ENCODE measurements around the gene CYP21A2. TPM values are rescaled to one million over a fixed set of nuclear protein-coding genes. Genes with fewer than 3 reads are reported as not detected.

CYP21A2 gene
- total RNA-seq, 2 donors from 2014 or later, result 2.4 TPM; not detected in 1

DNA sequence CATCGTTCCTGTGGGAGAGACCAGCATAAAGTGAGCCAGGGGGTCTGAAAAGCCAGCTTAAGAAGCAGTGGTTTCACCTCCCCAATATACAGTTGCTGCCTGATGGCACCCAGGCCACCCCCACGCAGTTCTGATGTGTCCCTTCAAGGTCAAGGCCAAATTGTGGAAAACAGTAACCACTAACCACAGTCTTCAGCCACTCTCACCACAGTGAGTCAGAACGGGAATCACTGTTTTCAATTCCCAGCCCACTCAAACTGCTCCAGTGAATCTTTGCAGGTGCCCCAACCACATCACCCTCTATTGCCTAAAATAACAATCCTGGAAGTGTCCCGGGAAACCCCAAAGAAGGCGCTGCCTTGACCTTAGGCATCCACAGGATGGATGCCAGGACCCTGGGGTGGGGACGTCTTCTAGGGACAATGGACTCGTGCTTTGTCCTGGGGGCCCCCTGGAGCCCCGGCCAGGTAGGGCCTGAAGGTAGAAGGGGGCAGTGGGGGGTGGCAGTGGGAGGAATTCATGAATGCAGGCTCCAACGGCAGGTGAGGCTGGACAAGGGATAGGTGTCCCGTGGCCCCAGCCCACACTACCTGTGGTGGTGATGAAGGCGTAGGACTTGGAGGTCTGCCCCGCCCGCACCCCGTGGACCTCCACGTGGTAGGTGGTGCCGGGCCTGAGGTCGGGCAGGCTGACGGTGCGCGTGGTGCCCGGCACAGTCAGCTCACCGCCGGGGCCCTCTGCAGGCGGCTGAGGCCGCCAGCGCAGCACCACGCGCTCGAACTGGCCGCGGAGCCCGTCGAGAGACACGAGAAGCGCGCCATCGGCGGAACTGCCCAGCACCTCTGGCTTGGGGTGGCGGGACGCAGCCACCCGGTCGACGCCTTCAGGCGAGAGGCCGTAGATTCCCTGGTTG lies 48.7 kb downstream of the CYP21A2 start:
- Histone ChIP-seq H3K27ac (peak overlapping the region; percentile 42 to 62), H3K4me3 (peak overlapping the region; percentile 61), H3K27me3 (replicated peaks; ENCODE audit: insufficient read depth) (no peaks in the 10 kb centered on the region), H3K9me3 (no peaks in the 10 kb centered on the region), H3K4me1 (ENCODE audit: control insufficient read depth in 1 of 2, low read depth in 2 of 2) (peaks cover 26 to 45% of the 10 kb centered on the region in 2 donors), H3K36me3 (no peaks in the 10 kb centered on the region)
- ATAC-seq (ENCODE audit: insufficient number of reproducible peaks, low FRiP score, low read depth) (no peak), DNase-seq (ENCODE audit: low spot score) (no peak)
- TF ChIP-seq, protein P1, sequence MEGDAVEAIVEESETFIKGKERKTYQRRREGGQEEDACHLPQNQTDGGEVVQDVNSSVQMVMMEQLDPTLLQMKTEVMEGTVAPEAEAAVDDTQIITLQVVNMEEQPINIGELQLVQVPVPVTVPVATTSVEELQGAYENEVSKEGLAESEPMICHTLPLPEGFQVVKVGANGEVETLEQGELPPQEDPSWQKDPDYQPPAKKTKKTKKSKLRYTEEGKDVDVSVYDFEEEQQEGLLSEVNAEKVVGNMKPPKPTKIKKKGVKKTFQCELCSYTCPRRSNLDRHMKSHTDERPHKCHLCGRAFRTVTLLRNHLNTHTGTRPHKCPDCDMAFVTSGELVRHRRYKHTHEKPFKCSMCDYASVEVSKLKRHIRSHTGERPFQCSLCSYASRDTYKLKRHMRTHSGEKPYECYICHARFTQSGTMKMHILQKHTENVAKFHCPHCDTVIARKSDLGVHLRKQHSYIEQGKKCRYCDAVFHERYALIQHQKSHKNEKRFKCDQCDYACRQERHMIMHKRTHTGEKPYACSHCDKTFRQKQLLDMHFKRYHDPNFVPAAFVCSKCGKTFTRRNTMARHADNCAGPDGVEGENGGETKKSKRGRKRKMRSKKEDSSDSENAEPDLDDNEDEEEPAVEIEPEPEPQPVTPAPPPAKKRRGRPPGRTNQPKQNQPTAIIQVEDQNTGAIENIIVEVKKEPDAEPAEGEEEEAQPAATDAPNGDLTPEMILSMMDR (IDR thresholded peaks at IDR 0.05), result no peak

DNA sequence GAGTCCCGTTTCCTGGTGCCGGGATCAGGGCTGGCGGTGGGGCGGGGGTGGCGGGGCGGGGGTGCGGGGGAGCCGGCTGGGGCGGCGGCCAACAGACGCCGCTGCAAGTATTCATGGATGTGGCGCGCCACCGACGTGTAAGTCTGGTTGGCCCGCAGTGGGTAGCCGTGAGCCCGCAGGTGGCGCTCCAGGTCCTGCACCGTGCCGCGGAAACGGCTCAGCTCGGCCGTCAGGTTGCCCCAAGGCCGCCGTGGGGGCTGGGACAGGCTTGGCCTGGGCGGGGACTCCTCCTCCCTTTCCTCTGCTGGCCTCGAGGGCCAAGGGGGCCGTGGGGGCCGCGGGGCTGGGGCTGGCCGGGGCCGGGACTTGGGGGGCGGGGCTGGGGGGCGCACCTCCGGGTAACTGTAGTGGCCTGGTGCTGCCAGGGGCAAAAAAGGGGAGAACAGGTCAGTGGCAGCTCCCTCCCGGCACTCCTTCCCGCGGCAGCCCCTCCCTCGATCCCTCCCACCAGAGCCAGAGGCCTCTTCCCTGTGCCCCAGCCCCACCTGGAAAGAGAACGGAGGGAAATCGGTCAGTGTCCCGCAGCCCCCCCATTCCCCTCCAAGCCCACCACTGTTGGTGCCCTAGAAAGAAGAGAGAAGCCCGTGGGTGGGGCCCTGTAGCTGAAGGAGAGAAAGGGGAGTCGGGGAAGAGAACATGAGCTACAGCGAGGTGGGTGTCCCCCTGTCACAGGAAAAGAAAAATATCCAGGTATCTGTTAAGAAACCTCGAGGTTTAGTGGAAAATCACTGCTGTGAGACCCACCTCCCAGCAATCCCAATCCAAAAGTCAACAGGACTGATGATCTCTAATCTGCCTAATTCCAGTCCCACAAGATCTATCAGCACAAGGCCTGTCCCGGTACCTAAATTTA lies 49.6 kb downstream of the CYP21A2 start:
- DNase-seq (ENCODE audit: low spot score) (peak; percentile 58), ATAC-seq (ENCODE audit: insufficient number of reproducible peaks, low FRiP score, low read depth) (no peak)
- H3K36me3 ChIP-seq, result no peaks in the 10 kb centered on the region
- H3K9me3 ChIP-seq, result no peaks in the 10 kb centered on the region
- H3K27ac ChIP-seq, result peak overlapping the region; percentile 73
- H3K4me3 ChIP-seq, result peak overlapping the region; percentile 61
- TF ChIP-seq, protein P1 (IDR thresholded peaks at IDR 0.05), result peak; percentile 73
- H3K4me1 ChIP-seq (ENCODE audit: control insufficient read depth in 1 of 2, low read depth in 2 of 2), result peaks cover 28 to 45% of the 10 kb centered on the region in 2 donors
- no peaks in the 10 kb centered on the region for H3K27me3 ChIP-seq (replicated peaks; ENCODE audit: insufficient read depth)

DNA sequence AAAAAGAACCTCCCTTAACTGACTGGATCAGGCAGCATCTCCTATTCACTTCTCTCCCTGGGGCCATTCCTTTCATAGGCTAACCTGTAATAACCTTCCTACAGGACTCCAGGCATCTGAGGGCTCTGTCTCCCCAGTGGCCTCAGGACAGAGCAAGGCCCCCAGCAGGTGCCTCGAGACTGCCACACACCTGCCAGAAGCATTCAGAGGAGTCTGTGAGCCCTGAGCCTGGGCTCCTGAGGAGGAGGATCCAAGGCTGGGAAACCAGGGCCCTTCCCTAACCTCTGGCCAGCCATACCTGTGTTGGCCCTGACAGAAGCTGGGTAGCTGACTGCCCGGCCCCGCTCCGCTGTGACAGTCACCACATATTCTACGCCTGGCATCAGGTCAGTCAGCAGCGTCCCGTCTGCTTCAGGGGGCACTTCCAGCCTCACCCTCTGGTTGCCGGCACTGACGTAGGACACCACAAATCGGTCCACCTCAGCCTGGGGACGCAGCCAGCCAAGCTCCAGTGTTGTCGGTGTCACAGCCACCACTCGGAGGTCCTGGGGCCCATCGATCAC lies 50.4 kb downstream of the CYP21A2 start:
- TF ChIP-seq, protein P1 (IDR thresholded peaks at IDR 0.05), result no peak
- Histone ChIP-seq H3K9me3 (no peaks in the 10 kb centered on the region), H3K4me1 (ENCODE audit: control insufficient read depth in 1 of 2, low read depth in 2 of 2) (peaks cover 28 to 46% of the 10 kb centered on the region in 2 donors), H3K36me3 (no peaks in the 10 kb centered on the region), H3K27me3 (replicated peaks; ENCODE audit: insufficient read depth) (no peaks in the 10 kb centered on the region), H3K4me3 (no peak overlapping the region), H3K27ac (peak overlapping the region; percentile 73)
- no peak for ATAC-seq (ENCODE audit: insufficient number of reproducible peaks, low FRiP score, low read depth)
- DNase-seq (ENCODE audit: low spot score), result no peak

DNA sequence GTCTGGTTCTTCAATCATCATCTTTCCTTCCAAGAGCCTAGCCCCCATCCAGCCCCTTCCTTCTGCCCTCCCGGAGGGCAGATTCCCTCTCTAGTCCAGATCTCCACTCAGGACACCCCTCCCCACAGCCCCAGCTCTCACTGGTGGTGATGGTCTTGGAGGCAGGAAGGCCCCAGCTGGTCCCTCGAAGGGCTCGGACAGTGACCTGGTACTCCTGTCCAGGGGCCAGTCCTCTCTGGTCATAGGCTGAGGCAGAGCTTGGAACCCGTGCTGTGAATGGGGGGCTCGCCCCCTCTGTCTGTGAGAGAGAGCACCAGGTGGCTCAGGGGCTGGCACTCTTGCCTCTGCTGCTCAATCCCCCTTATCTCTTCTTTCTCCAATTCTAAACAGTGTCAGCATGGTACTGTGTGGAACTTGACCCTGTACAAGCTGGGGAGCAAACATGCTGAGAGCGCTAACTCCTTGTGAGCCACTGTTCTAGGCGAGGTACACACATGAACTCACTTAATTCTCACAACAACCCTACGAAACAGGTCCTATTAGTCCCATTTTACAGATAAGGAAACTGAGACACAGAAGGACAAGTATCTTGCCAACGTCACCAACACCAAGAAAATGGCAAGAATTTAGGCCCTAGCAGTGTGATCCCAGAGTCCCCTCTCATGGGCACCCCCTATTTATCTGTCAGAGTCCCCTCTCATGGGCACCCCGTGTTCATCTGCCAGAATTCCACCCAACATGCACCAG lies 51.0 kb downstream of the CYP21A2 start:
- H3K27me3 ChIP-seq (replicated peaks; ENCODE audit: insufficient read depth), result no peaks in the 10 kb centered on the region
- H3K36me3 ChIP-seq, result no peaks in the 10 kb centered on the region
- ATAC-seq (ENCODE audit: insufficient number of reproducible peaks, low FRiP score, low read depth) (no peak), DNase-seq (ENCODE audit: low spot score) (no peak)
- H3K4me3 ChIP-seq, result no peak overlapping the region
- peak overlapping the region; percentile 73 for H3K27ac ChIP-seq
- peaks cover 31 to 53% of the 10 kb centered on the region in 2 donors for H3K4me1 ChIP-seq (ENCODE audit: control insufficient read depth in 1 of 2, low read depth in 2 of 2)
- H3K9me3 ChIP-seq, result no peaks in the 10 kb centered on the region
- TF ChIP-seq, protein P1 (IDR thresholded peaks at IDR 0.05), result no peak

Other genes with a start within 250 kb of the CYP21A2 start
- gene VARS1, start 242.7 kb upstream of the CYP21A2 start, total RNA-seq, result 10 to 100 TPM; 24.8 to 46.8 TPM
- gene LSM2, start 231.4 kb upstream of the CYP21A2 start, total RNA-seq, result 10 to 100 TPM; 21.2 to 40.1 TPM
- gene HSPA1L, start 223.1 kb upstream of the CYP21A2 start, total RNA-seq, result 1 to 10 TPM; 1.1 to 1.2 TPM
- gene HSPA1A, start 222.9 kb upstream of the CYP21A2 start, total RNA-seq, result 100 to 1,000 TPM; 240 to 354 TPM
- gene HSPA1B, start 210.7 kb upstream of the CYP21A2 start, total RNA-seq, result 100 to 1,000 TPM; 178 to 262 TPM
- gene NEU1, start 175.6 kb upstream of the CYP21A2 start, total RNA-seq, result 10 to 100 TPM; 26.0 to 35.2 TPM
- gene SLC44A4, start 159.4 kb upstream of the CYP21A2 start, total RNA-seq, result 1 to 10 TPM in 1 of 2 donors, not detected in 1; 5.8 TPM
- gene EHMT2, start 140.7 kb upstream of the CYP21A2 start, total RNA-seq, result 10 to 100 TPM; 19.5 to 33.2 TPM
- 1 to 10 TPM in 1 of 2 donors, not detected in 1; 1.6 TPM for gene ZBTB12, start 136.3 kb upstream of the CYP21A2 start, total RNA-seq
- 10 to 100 TPM; 13.8 to 40.2 TPM for gene C2, start 110.7 kb upstream of the CYP21A2 start, total RNA-seq
- gene CFB, start 92.3 kb upstream of the CYP21A2 start, total RNA-seq, result 100 to 1,000 TPM in 1 of 2 donors, 10 to 100 TPM in 1; 55.2 to 142 TPM
- gene NELFE, start 79.4 kb upstream of the CYP21A2 start, total RNA-seq, result 10 to 100 TPM; 62.4 to 69.3 TPM
- gene SKIC2, start 79.2 kb upstream of the CYP21A2 start, total RNA-seq, result 10 to 100 TPM; 37.7 to 73.0 TPM
- gene DXO, start 66.3 kb upstream of the CYP21A2 start, total RNA-seq, result 10 to 100 TPM; 14.1 to 45.4 TPM
- 100 to 1,000 TPM in 1 of 2 donors, 10 to 100 TPM in 1; 30.2 to 162 TPM for gene C4A, start 56.4 kb upstream of the CYP21A2 start, total RNA-seq
- gene C4B, start 23.6 kb upstream of the CYP21A2 start, total RNA-seq, result 100 to 1,000 TPM in 1 of 2 donors, 10 to 100 TPM in 1; 44.3 to 108 TPM
- gene TNXB, start 70.9 kb downstream of the CYP21A2 start, total RNA-seq, result 100 to 1,000 TPM; 194 to 210 TPM
- 10 to 100 TPM; 38.2 to 60.9 TPM for gene ATF6B, start 89.8 kb downstream of the CYP21A2 start, total RNA-seq
- gene FKBPL, start 91.9 kb downstream of the CYP21A2 start, total RNA-seq, result 1 to 10 TPM in 1 of 2 donors, under 1 TPM in 1; 0.41 to 3.2 TPM
- gene PRRT1, start 113.5 kb downstream of the CYP21A2 start, total RNA-seq, result 1 to 10 TPM; 3.8 to 6.8 TPM
- gene PPT2, start 115.7 kb downstream of the CYP21A2 start, total RNA-seq, result 10 to 100 TPM; 21.8 to 42.0 TPM
- gene EGFL8, start 126.2 kb downstream of the CYP21A2 start, total RNA-seq, result 10 to 100 TPM; 13.8 to 16.2 TPM
- gene AGPAT1, start 137.7 kb downstream of the CYP21A2 start, total RNA-seq, result 10 to 100 TPM; 43.0 to 53.1 TPM
- gene RNF5, start 140.0 kb downstream of the CYP21A2 start, total RNA-seq, result 10 to 100 TPM; 63.5 to 68.4 TPM
- gene AGER, start 145.8 kb downstream of the CYP21A2 start, total RNA-seq, result 1 to 10 TPM; 1.8 to 3.8 TPM
- 10 to 100 TPM; 35.7 to 59.4 TPM for gene PBX2, start 151.8 kb downstream of the CYP21A2 start, total RNA-seq
- gene GPSM3, start 154.2 kb downstream of the CYP21A2 start, total RNA-seq, result 10 to 100 TPM; 11.9 to 22.2 TPM
- 10 to 100 TPM; 23.6 to 26.0 TPM for gene NOTCH4, start 185.7 kb downstream of the CYP21A2 start, total RNA-seq

Measured in thoracic aorta (tissue), 2 donors.